HepG2 (cell line): ENCODE measurements around the gene PEX3. TPM values are rescaled to one million over a fixed set of nuclear protein-coding genes. Genes with fewer than 3 reads are reported as not detected.

ENCODE experiments used
- ATF1 ChIP-seq: IDR thresholded peaks from 2 replicates; pipeline ENCODE4 v1.6.1; 2016; ENCODE audit warnings: mild to moderate bottlenecking, control low read depth
- CERS6 ChIP-seq: sonication (generic); formaldehyde crosslinking; IDR thresholded peaks from 2 replicates; pipeline ENCODE4 v1.5.0; 2020; ENCODE audit warnings: missing genetic modification reagents
- GMEB1 ChIP-seq: sonication (generic); formaldehyde crosslinking; IDR thresholded peaks from 2 replicates; pipeline ENCODE4 v1.5.1; 2020; ENCODE audit warnings: missing genetic modification reagents, mild to moderate bottlenecking, borderline replicate concordance
- HMG20A ChIP-seq: IDR thresholded peaks from 2 replicates; pipeline ENCODE4 v1.6.1; 2016; ENCODE audit warnings: borderline replicate concordance
- ZBTB21 ChIP-seq: sonication (generic); formaldehyde crosslinking; IDR thresholded peaks from 2 replicates; pipeline ENCODE4 v1.4.0; 2020; ENCODE audit warnings: missing genetic modification reagents
- ZC3H4 ChIP-seq: sonication (generic); formaldehyde crosslinking; IDR thresholded peaks from 2 replicates; pipeline ENCODE4 v1.4.0; 2020; ENCODE audit warnings: missing genetic modification reagents, borderline replicate concordance
- ZFP82 ChIP-seq: sonication (generic); formaldehyde crosslinking; IDR thresholded peaks from 2 replicates; pipeline ENCODE4 v1.5.1; 2020; ENCODE audit warnings: mild to moderate bottlenecking, missing genetic modification reagents, borderline replicate concordance
- ZNF496 ChIP-seq: sonication (generic); formaldehyde crosslinking; IDR thresholded peaks from 2 replicates; pipeline ENCODE4 v1.8.1; 2023; ENCODE audit warnings: mild to moderate bottlenecking, moderate library complexity, missing genetic modification reagents; ENCODE audit not compliant: insufficient replicate concordance
- ZNF572 ChIP-seq: sonication (generic); formaldehyde crosslinking; IDR thresholded peaks from 2 replicates; pipeline ENCODE4 v1.5.1; 2020; ENCODE audit warnings: mild to moderate bottlenecking, missing genetic modification reagents
- ZNF660 ChIP-seq: sonication (generic); formaldehyde crosslinking; IDR thresholded peaks from 2 replicates; pipeline ENCODE4 v1.5.1; 2020; ENCODE audit warnings: mild to moderate bottlenecking, low read depth, missing genetic modification reagents, borderline replicate concordance
- ZNF766 ChIP-seq: sonication (generic); formaldehyde crosslinking; IDR thresholded peaks from 2 replicates; pipeline ENCODE4 v1.5.0; 2020; ENCODE audit warnings: missing genetic modification reagents, borderline replicate concordance
- ZSCAN5A ChIP-seq: sonication (generic); formaldehyde crosslinking; IDR thresholded peaks from 2 replicates; pipeline ENCODE4 v1.8.0; 2022; ENCODE audit warnings: mild to moderate bottlenecking, missing genetic modification reagents, borderline replicate concordance
- ZZZ3 ChIP-seq: sonication (generic); formaldehyde crosslinking; IDR thresholded peaks from 2 replicates; pipeline ENCODE4 v1.4.0; 2020; ENCODE audit warnings: missing genetic modification reagents, mild to moderate bottlenecking, borderline replicate concordance
- polyA plus RNA-seq, 8 experiments: library from polyadenylated mRNA; depleted of rRNA in 3 of 8; stranded (reverse) in 7 of 8; unstranded in 1 of 8; fragments of >200 nt; fragmentation: Illumina TruSeq in 4 of 8; extraction: Trizol in 4 of 8; gene quantifications; 2 replicates each; pipeline versions ENCODE4 v1.2.1 to v1.2.3, GENCODE V29; 2011 to 2016; ENCODE audit warnings: low read depth in 4 of 8, missing spikeins in 1 of 8, mixed read lengths in 1 of 8; ENCODE audit not compliant: insufficient read depth in 1 of 8
- total RNA-seq, 5 experiments: library from RNA; depleted of rRNA; stranded (reverse); fragments of >200 nt; fragmentation: Illumina TruSeq; extraction: Trizol; gene quantifications; 2 replicates each; pipeline ENCODE4 v1.2.3, GENCODE V29; 2016; ENCODE audit warnings: low read depth in 1 of 5
- TF ChIP-seq, protein P1 (sequence below): sonication (generic); formaldehyde crosslinking; IDR thresholded peaks from 2 replicates; pipeline ENCODE4 v1.8.0; 2022; ENCODE audit warnings: low read depth, missing genetic modification reagents
- TF ChIP-seq, protein P2 (sequence below): sonication (generic); formaldehyde crosslinking; IDR thresholded peaks from 2 replicates; pipeline ENCODE4 v1.4.0; 2020; ENCODE audit warnings: low read depth, mild to moderate bottlenecking, missing genetic modification reagents
- TF ChIP-seq, protein P3 (sequence below): sonication (generic); IDR thresholded peaks from 2 replicates; pipeline ENCODE4 v1.6.1; 2016; ENCODE audit warnings: low read depth, borderline replicate concordance
- TF ChIP-seq, protein P4 (sequence below): sonication (generic); formaldehyde crosslinking; IDR thresholded peaks from 2 replicates; pipeline ENCODE4 v1.8.0; 2022; ENCODE audit warnings: missing genetic modification reagents, mild to moderate bottlenecking, inconsistent platforms, borderline replicate concordance
- TF ChIP-seq, protein P5 (sequence below): sonication (generic); formaldehyde crosslinking; IDR thresholded peaks from 2 replicates; pipeline ENCODE4 v1.5.1; 2020; ENCODE audit warnings: missing genetic modification reagents, mild to moderate bottlenecking, borderline replicate concordance

The PEX3 gene
- total and polyA plus RNA-seq, 2 of the 13 experiments (the other 11 are each of a cell fraction or from before 2014, with no cell fraction given) = 30.9 to 40.8 TPM

DNA sequence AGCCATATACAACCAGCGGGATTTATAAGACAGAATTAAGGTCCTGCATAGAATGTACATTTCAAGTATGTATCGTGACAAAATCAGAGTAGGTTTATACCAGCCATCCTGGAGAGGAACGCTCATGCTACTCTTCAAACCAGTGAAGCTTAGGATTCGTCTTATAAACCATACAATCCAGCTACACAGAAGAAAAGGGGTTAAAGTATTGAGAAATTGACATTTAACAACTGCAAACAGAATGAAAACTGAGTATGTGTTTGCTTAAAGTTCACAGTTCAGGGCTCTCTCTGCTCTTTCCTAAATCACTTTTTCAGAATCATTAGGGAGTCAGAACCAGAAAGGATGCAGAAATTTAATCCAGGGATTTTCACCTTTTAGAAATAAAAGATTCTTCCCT, 18.0 kb upstream of the PEX3 start (continued):
- TF ChIP-seq, protein P1, sequence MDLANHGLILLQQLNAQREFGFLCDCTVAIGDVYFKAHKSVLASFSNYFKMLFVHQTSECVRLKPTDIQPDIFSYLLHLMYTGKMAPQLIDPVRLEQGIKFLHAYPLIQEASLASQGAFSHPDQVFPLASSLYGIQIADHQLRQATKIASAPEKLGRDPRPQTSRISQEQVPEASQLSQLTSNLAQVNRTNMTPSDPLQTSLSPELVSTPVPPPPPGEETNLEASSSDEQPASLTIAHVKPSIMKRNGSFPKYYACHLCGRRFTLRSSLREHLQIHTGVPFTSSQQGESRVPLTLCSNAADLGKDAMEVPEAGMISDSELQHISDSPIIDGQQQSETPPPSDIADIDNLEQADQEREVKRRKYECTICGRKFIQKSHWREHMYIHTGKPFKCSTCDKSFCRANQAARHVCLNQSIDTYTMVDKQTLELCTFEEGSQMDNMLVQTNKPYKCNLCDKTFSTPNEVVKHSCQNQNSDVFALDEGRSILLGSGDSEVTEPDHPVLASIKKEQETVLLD = no peak
- TF ChIP-seq ZC3H4 (CRISPR knock-in tag) (no peak), ZNF572 (CRISPR knock-in tag) (no peak), ZNF660 (CRISPR knock-in tag) (no peak), HMG20A (CRISPR knock-in tag) (peak; percentile 76; the same call in 1 of the 2 replicates), ATF1 (CRISPR knock-in tag) (peak; percentile 55), ZBTB21 (no peak), ZZZ3 (CRISPR knock-in tag) (no peak), GMEB1 (no peak), ZFP82 (CRISPR knock-in tag) (0 out of 2 replicates have a peak, but pooled peaks have one; percentile 45), ZNF496 (CRISPR knock-in tag) (no peak), CERS6 (CRISPR knock-in tag) (no peak), ZSCAN5A (CRISPR knock-in tag) (no peak), ZNF766 (CRISPR knock-in tag) (no peak)
- TF ChIP-seq, protein P2, sequence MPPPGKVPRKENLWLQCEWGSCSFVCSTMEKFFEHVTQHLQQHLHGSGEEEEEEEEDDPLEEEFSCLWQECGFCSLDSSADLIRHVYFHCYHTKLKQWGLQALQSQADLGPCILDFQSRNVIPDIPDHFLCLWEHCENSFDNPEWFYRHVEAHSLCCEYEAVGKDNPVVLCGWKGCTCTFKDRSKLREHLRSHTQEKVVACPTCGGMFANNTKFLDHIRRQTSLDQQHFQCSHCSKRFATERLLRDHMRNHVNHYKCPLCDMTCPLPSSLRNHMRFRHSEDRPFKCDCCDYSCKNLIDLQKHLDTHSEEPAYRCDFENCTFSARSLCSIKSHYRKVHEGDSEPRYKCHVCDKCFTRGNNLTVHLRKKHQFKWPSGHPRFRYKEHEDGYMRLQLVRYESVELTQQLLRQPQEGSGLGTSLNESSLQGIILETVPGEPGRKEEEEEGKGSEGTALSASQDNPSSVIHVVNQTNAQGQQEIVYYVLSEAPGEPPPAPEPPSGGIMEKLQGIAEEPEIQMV (CRISPR knock-in tag) = no peak
- TF ChIP-seq, protein P3, sequence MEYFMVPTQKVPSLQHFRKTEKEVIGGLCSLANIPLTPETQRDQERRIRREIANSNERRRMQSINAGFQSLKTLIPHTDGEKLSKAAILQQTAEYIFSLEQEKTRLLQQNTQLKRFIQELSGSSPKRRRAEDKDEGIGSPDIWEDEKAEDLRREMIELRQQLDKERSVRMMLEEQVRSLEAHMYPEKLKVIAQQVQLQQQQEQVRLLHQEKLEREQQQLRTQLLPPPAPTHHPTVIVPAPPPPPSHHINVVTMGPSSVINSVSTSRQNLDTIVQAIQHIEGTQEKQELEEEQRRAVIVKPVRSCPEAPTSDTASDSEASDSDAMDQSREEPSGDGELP = no peak
- TF ChIP-seq, protein P4, sequence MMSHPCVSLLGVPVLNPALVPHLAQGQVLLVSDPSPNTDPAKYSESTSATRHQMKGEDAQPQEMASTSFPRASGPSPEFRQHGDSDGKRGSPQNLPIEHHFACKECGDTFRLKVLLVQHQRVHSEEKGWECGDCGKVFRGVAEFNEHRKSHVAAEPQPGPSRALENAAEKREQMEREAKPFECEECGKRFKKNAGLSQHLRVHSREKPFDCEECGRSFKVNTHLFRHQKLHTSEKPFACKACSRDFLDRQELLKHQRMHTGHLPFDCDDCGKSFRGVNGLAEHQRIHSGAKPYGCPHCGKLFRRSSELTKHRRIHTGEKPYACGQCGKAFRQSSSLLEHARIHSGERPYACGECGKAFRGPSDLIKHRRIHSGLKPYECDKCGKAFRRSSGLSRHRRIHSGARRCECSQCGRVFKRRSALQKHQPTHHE (CRISPR knock-in tag) = no peak
- TF ChIP-seq, protein P5, sequence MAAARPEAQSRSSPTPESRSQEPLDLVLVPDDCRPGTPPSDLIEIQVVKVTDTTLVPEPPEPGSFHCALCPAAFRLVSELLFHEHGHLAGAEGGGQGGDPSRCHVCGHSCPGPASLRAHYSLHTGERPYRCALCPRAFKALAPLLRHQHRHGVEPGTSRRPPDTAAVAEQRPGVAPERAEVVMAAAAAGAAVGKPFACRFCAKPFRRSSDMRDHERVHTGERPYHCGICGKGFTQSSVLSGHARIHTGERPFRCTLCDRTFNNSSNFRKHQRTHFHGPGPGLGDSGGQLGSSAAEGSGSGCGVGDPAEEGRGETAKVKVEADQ (CRISPR knock-in tag) = no peak
